GM18498 (cell line): Measurements from ENCODE around the gene UTP15.

Experiments
- ATAC-seq: cut with Tn5 transposase; IDR thresholded peaks from one replicate; pipeline ENCODE4 v1.9.1; 2021; ENCODE audit warnings: mild to moderate bottlenecking, moderate library complexity; ENCODE audit not compliant: unreplicated experiment

UTP15 gene

GRCh38 chr5:73564675-73565074 lies 868 bp upstream of the UTP15 start:
- ATAC-seq, result peak; percentile 6

GRCh38 chr5:73565969-73566547 lies 515 bp downstream of the UTP15 start:
- ATAC-seq, result no peak

- ATAC-seq, result no peak
Measured at GRCh38 chr5:73582285-73583145, 17.0 kb downstream of the UTP15 start.

GRCh38 chr5:73587923-73588322 lies 22.4 kb downstream of the UTP15 start:
- no peak for ATAC-seq

GRCh38 chr5:73591102-73591695 lies 25.7 kb downstream of the UTP15 start:
- peak; percentile 55 for ATAC-seq

- ATAC-seq, result no peak
Measured at GRCh38 chr5:73591698-73592501, 26.4 kb downstream of the UTP15 start.

GRCh38 chr5:73592551-73592950 lies 27.0 kb downstream of the UTP15 start:
- no peak for ATAC-seq

- ATAC-seq, result no peak
Measured at GRCh38 chr5:73596705-73597328, 31.3 kb downstream of the UTP15 start.

GRCh38 chr5:73599380-73599779 lies 33.8 kb downstream of the UTP15 start:
- no peak for ATAC-seq

GRCh38 chr5:73603998-73604397 lies 38.5 kb downstream of the UTP15 start:
- ATAC-seq, result no peak

GRCh38 chr5:73605223-73606087 lies 39.9 kb downstream of the UTP15 start:
- ATAC-seq, result no peak

- ATAC-seq, result no peak
Measured at GRCh38 chr5:73606206-73606753, 40.7 kb downstream of the UTP15 start.

GRCh38 chr5:73607228-73607627 lies 41.7 kb downstream of the UTP15 start:
- no peak for ATAC-seq

GRCh38 chr5:73612799-73613198 lies 47.3 kb downstream of the UTP15 start:
- ATAC-seq, result no peak

GRCh38 chr5:73615085-73615484 lies 49.5 kb downstream of the UTP15 start:
- ATAC-seq, result no peak

- no peak for ATAC-seq
Measured at GRCh38 chr5:73615947-73616346, 50.4 kb downstream of the UTP15 start.

GRCh38 chr5:73617510-73618279 lies 52.2 kb downstream of the UTP15 start:
- no peak for ATAC-seq

- ATAC-seq, result no peak
Measured at GRCh38 chr5:73619606-73620333, 54.2 kb downstream of the UTP15 start.
